Right lobe of liver (tissue), 6 donors: ENCODE measurements around the gene ANKS1B. TPM values are rescaled to one million over a fixed set of nuclear protein-coding genes. Genes with fewer than 3 reads are reported as not detected.

Experiments used
- ATAC-seq, 4 donors: fragments of 200-7000 bp; cut with Tn5 transposase; one replicate each; pipeline ENCODE4 v1.9.1; 2020; ENCODE audit warnings: mild to moderate bottlenecking in 4 of 4, moderate library complexity in 4 of 4
- DNase-seq, 3 donors: peaks; one replicate each; pipeline ENCODE4 v3.0.0-alpha.2; 2020
- H3K27ac ChIP-seq, 3 donors: fragments of 200-600 bp; one replicate each; pipeline ENCODE4 v1.8.0; 2022
- H3K27me3 ChIP-seq, 2 donors: fragments of 200-600 bp; one replicate each; pipeline ENCODE4 v1.8.0; 2022
- H3K36me3 ChIP-seq, 4 donors: fragments of 200-600 bp; sonication (generic) in 1 of 4; one replicate each; pipeline versions ENCODE4 v1.5.1 to v1.8.0; 2017 to 2022; ENCODE audit warnings: control low read depth in 1 of 4
- H3K4me1 ChIP-seq, 4 donors: fragments of 200-600 bp; sonication (generic) in 1 of 4; one replicate each; pipeline versions ENCODE4 v1.5.1 to v1.8.0; 2017 to 2022; ENCODE audit warnings: control low read depth in 1 of 4
- H3K4me3 ChIP-seq, 3 donors: fragments of 200-600 bp; one replicate each; pipeline ENCODE4 v1.8.0; 2022
- H3K9me3 ChIP-seq, 4 donors: fragments of 200-600 bp; sonication (generic) in 1 of 4; one replicate each; pipeline versions ENCODE4 v1.5.1 to v1.8.0; 2017 to 2022; ENCODE audit warnings: control low read depth in 1 of 4
- CTCF ChIP-seq, 4 donors: fragments of 200-600 bp in 3 of 4; fragments of 450-650 bp in 1 of 4; IDR thresholded peaks; one replicate each; pipeline versions ENCODE4 v1.5.1 to v1.8.0; 2016 to 2022; ENCODE audit warnings: antibody characterized with exemption in 4 of 4, mild to moderate bottlenecking in 2 of 4
- POLR2A ChIP-seq: fragments of 450-650 bp; IDR thresholded peaks from one replicate; pipeline ENCODE4 v1.6.1; 2017; ENCODE audit warnings: antibody characterized with exemption, mild to moderate bottlenecking
- WGBS: methylation state at CpG from one replicate; pipeline ENCODE4 v1.1.6; 2018; ENCODE audit warnings: low coverage, low lambda C conversion rate; ENCODE audit not compliant: insufficient coverage; ENCODE audit errors: missing lambda C conversion rate; 5-methylcytosine and 5-hydroxymethylcytosine counted together
- intact Hi-C, 2 donors: fragments of 100-400 bp; cut with DNase I; formaldehyde crosslinking; loops; one replicate each; pipeline versions ENCODE4 v1.11.2 to v1.14.1; 2022
- total RNA-seq, 6 experiments: library from RNA; depleted of rRNA in 2 of 6; stranded (reverse); fragments of >200 nt in 2 of 6; fragmentation: NEBNext Ultra II Directional in 3 of 6; extraction: Animal tissue kit (Norgen Biotek cat#: 25700) in 3 of 6; gene quantifications; one replicate each; pipeline versions ENCODE4 v1.1.0 to v1.2.4, GENCODE V29; 2016 to 2023
- donor health status: DM: no; HTN: yes; CAD: no.
- donor health status: DM: no; HTN: no; CAD: no.
- donor health status: DM: no; HTN: no; CAD: no.
- donor health status: DM: no; HTN: yes; CAD: no.
- donor health status: DM: no; HTN: yes; CAD: no.

ANKS1B gene
- total RNA-seq, 6 experiments from 2014 or later: 0.17 to 1.9 (median 0.44) TPM; not detected in 1

- ATAC-seq: peak in 1 of 4 donors; percentile 72
- TF ChIP-seq CTCF (IDR thresholded peaks at IDR 0.05) (no peak), POLR2A (no peak)
- intact Hi-C loops: no loop called here
Observed at GRCh38 chr12:99706736-99707473, 277.8 kb downstream of the ANKS1B start.

GRCh38 chr12:99704458-99704857 lies 280.3 kb downstream of the ANKS1B start:
- ATAC-seq: no peak
- no peaks in the 10 kb centered on the region for H3K27me3 ChIP-seq
- H3K27ac ChIP-seq: no peak overlapping the region
- no peaks in the 10 kb centered on the region for H3K4me1 ChIP-seq
- no peaks in the 10 kb centered on the region for H3K9me3 ChIP-seq
- DNase-seq: no peak
- intact Hi-C loops: no loop called here
- TF ChIP-seq CTCF (IDR thresholded peaks at IDR 0.05) (no peak), POLR2A (no peak)
- no peaks in the 10 kb centered on the region for H3K36me3 ChIP-seq
- no peak overlapping the region for H3K4me3 ChIP-seq

More at GRCh38 chr12:99706736-99707473, 277.8 kb downstream of the ANKS1B start:
- no peaks in the 10 kb centered on the region for H3K4me1 ChIP-seq
- no peak overlapping the region for H3K4me3 ChIP-seq
- no peaks in the 10 kb centered on the region for H3K36me3 ChIP-seq
- 47% methylated on average over 5 of the region's 6 CpGs for WGBS
- DNase-seq: peak in 1 of 3 donors; percentile 52
- no peaks in the 10 kb centered on the region for H3K9me3 ChIP-seq
- H3K27ac ChIP-seq: no peak overlapping the region
- no peaks in the 10 kb centered on the region for H3K27me3 ChIP-seq

- 45% methylated on average over 1 of the region's 1 CpG for WGBS
- no peaks in the 10 kb centered on the region for H3K9me3 ChIP-seq
- H3K27me3 ChIP-seq: no peaks in the 10 kb centered on the region
- no peak for DNase-seq
- no peak overlapping the region for H3K27ac ChIP-seq
- no peaks in the 10 kb centered on the region for H3K36me3 ChIP-seq
- H3K4me3 ChIP-seq: no peak overlapping the region
- no peak for ATAC-seq
- no peaks in the 10 kb centered on the region for H3K4me1 ChIP-seq
- TF ChIP-seq CTCF (IDR thresholded peaks at IDR 0.05) (no peak), POLR2A (no peak)
- intact Hi-C loops: no loop called here
Observed at GRCh38 chr12:99704036-99704435, 280.7 kb downstream of the ANKS1B start.

GRCh38 chr12:99700032-99700431 lies 284.7 kb downstream of the ANKS1B start:
- intact Hi-C loops: no loop called here
- no peak for ATAC-seq

More at GRCh38 chr12:99700032-99700431, 284.7 kb downstream of the ANKS1B start:
- Histone ChIP-seq H3K9me3 (no peaks in the 10 kb centered on the region), H3K4me1 (no peaks in the 10 kb centered on the region), H3K27me3 (no peaks in the 10 kb centered on the region), H3K27ac (no peak overlapping the region), H3K4me3 (no peak overlapping the region), H3K36me3 (no peaks in the 10 kb centered on the region)
- no peak for DNase-seq
- no peak for TF ChIP-seq CTCF (IDR thresholded peaks at IDR 0.05)
- TF ChIP-seq POLR2A: no peak
